GM18909 (cell line): ENCODE data around the gene DDX49.
"Not testable (repeated sequence)": the region's sequence is repeated elsewhere in the genome, so short reads cannot be mapped to it uniquely, and the experiment has no call there.

Source experiments
- ATAC-seq: cut with Tn5 transposase; IDR thresholded peaks from one replicate; pipeline ENCODE4 v1.9.1; 2021; ENCODE audit warnings: mild to moderate bottlenecking; ENCODE audit not compliant: unreplicated experiment, poor library complexity

The DDX49 gene

GRCh38 chr19:18940769-18941627 lies 21.5 kb downstream of the DDX49 start, which contains the start of gene HOMER3:
TSS of gene HOMER3 (minus strand) at chr19:18941217. CDS start at chr19:18938982, 2,235 bp downstream.
- no peak for ATAC-seq

GRCh38 chr19:18941628-18942354 lies 22.3 kb downstream of the DDX49 start:
- ATAC-seq, result no peak

- no peak for ATAC-seq
Observed at GRCh38 chr19:18942692-18943091, 23.2 kb downstream of the DDX49 start.

GRCh38 chr19:18943465-18943864 lies 23.9 kb downstream of the DDX49 start:
- ATAC-seq, result no peak

- no peak for ATAC-seq
Observed at GRCh38 chr19:18945297-18945696, 25.8 kb downstream of the DDX49 start.

- ATAC-seq, result no peak
Observed at GRCh38 chr19:18946335-18946734, 26.8 kb downstream of the DDX49 start.

DNA sequence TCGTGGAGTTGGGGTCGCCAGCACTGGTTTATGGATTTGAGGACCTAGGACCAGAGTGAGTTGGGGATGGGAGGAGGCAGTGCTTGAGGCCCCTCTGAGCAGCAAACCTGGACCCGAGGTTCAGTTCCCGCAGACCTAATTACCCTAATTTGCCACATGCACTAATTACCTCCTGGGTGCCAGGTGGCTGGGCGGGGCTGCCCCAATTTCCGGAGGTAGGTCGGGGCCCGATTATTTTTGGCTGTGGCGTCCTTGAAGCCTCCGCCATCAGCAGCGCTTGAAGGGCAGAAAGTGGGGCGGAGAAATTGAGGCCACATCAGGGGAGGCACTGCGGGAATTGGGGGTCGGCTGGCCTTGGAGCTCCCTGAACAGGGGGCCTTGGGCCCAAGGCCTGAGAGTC lies 27.4 kb downstream of the DDX49 start:
- no peak for ATAC-seq

DNA sequence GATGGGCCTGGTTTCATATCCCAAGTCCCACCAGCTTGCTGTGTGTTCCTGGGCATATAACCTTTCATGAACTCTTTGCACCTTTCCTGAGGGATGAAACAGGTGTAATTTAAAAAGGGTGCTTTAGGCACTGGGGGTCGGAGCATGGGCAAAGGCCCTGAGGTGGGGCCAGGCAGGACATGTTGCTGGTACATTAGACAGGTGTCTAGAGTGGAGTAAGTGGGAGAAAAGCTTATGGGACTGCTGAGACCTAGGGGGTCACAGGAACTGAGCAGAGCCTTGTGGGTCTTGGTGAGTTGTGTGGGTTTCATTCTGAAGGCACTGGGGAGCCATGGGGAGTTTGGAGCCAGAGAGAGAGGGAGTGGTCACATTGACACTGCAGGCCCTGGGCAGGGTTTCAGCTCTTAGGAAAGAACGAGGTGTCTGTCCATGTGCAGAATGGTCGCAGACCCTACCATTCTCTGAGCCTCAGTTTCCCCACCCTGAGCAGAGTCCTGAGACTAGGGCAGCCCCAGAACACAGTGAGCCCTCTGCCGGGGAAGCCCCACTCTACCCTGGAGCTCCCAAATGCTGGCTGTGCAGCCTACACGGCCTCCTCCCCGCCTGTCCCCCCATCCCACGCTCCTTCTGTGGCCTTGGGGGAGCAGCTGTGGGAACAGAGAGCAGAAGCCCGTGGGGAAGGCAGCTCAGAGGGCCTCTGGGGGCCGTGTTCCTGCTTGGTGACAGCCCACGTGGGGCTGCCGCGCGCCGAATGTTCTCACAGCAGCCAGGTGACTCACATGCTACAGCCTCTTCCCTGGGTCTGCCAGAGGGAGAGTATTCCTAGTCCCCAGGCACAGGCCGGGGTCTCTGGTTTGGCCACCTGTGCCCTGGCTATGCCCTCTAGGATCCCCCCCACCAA lies 28.8 kb downstream of the DDX49 start:
- no peak for ATAC-seq

- ATAC-seq, result no peak
Observed at GRCh38 chr19:18948976-18949356, 29.5 kb downstream of the DDX49 start.

DNA sequence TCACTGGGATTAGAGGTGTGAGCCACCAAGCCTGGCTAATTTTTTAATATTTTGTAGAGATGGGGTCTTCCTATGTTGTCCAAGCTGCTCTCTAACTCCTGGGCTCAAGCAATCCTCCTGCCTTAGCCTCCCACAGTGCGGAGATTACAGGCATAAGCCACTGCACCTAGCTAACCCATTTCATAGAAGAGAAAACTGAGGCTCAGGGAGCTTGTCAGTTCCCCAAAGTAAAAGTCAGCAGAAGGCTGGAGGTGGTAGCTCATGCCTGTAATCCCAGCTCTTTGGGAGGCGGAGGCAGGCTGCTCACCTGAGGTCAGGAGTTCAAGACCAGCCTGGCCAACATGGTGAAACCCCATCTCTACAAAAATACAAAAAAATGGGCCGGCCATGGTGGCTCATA lies 30.3 kb downstream of the DDX49 start:
- ATAC-seq, result no peak

GRCh38 chr19:18951721-18952281 lies 32.3 kb downstream of the DDX49 start:
- ATAC-seq, result no peak

GRCh38 chr19:18952364-18953003 lies 33.0 kb downstream of the DDX49 start:
- ATAC-seq, result not testable (repeated sequence)

DNA sequence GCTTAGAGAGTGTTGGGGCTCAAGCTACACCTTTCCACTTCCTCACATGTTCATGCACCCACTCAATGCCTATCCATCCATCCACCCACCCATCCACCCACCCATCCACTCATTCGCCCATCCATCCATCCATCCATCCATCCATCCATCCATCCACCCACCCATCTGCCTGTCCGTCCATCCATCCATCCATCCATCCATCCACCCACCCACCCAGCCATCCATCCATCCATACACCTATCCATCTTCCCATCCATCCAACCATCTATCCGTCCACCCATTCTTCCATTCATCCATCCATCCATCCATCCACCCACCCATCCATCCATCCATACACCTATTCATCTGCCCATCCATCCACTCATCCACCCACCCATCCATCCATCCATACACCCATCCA lies 34.6 kb downstream of the DDX49 start:
- no peak for ATAC-seq

GRCh38 chr19:18955042-18955441 lies 35.5 kb downstream of the DDX49 start:
- ATAC-seq, result no peak

DNA sequence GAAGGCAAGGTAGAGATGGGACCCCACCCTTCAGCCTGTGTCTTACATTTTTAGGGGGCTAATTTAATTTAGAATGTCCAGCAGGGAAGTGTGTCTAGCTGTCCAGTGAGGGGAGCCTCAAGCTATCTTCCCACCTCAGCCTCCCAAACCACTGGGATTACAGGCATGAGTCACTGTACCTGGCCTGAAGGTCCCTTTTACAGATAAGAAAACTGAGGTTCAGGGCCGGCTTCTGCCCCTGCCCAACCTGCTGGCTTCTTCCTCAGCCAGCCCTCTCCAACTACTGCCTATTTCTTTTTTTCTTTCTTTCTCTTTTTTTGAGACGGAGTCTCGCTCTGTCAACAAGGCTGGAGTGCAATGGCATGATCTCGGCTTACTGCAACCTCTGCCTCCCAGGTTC lies 40.9 kb downstream of the DDX49 start:
- ATAC-seq, result no peak

- ATAC-seq, result no peak
Observed at GRCh38 chr19:18961767-18962620, 42.5 kb downstream of the DDX49 start.

GRCh38 chr19:18964121-18964520 lies 44.6 kb downstream of the DDX49 start:
- ATAC-seq, result no peak

DNA sequence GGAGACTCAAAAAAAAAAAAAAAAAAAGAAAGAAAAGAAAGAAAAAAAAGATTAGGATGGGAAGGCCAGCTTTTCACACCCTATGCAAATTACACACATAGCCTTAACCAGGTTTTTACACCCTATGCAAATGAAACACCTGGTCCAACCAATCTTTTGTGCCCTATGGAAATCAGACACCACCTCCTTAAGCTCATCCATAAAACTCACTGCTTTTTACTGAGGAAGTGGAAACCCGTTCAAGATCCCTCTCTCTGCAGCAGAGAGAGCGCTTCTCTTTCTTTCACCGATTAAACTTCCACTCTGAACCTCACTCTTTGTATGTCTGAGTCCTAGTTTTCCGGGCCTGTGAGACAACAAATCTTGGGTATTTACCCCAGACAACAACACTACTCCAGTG lies 46.8 kb downstream of the DDX49 start:
- ATAC-seq, result no peak
